Hepatocyte (in vitro differentiated cells): ENCODE measurements around the gene FOXN3.

ENCODE experiments used
- EZH2phosphoT487 ChIP-seq: fragments of 200-600 bp; sonication (generic); IDR thresholded peaks from one replicate; pipeline ENCODE4 v1.6.1; 2018; ENCODE audit warnings: antibody characterized with exemption, mild to moderate bottlenecking, low read depth, moderate library complexity; ENCODE audit not compliant: unreplicated experiment, severe bottlenecking
- TF ChIP-seq, protein P1 (sequence below): fragments of 200-600 bp; sonication (generic); IDR thresholded peaks from 2 replicates; pipeline ENCODE4 v1.5.1; 2016; ENCODE audit warnings: antibody characterized with exemption, mild to moderate bottlenecking; ENCODE audit not compliant: poor library complexity

- TF ChIP-seq, protein P1, sequence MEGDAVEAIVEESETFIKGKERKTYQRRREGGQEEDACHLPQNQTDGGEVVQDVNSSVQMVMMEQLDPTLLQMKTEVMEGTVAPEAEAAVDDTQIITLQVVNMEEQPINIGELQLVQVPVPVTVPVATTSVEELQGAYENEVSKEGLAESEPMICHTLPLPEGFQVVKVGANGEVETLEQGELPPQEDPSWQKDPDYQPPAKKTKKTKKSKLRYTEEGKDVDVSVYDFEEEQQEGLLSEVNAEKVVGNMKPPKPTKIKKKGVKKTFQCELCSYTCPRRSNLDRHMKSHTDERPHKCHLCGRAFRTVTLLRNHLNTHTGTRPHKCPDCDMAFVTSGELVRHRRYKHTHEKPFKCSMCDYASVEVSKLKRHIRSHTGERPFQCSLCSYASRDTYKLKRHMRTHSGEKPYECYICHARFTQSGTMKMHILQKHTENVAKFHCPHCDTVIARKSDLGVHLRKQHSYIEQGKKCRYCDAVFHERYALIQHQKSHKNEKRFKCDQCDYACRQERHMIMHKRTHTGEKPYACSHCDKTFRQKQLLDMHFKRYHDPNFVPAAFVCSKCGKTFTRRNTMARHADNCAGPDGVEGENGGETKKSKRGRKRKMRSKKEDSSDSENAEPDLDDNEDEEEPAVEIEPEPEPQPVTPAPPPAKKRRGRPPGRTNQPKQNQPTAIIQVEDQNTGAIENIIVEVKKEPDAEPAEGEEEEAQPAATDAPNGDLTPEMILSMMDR: no peak
- TF ChIP-seq EZH2phosphoT487: no peak
Observed at GRCh38 chr14:89160437-89160836, 256.6 kb downstream of the FOXN3 start.
